PC-9 (cell line): Measurements from ENCODE around the gene HECTD1.

Experiments
- CTCF ChIP-seq: fragments of 200-600 bp; sonication (generic); conservative IDR thresholded peaks from 2 replicates; pipeline ENCODE4 v1.6.1; 2017; ENCODE audit warnings: mixed run types, antibody characterized with exemption, mild to moderate bottlenecking, moderate library complexity
- EZH2 ChIP-seq: fragments of 200-600 bp; sonication (generic); IDR thresholded peaks from 2 replicates; pipeline ENCODE4 v1.8.0; 2017; ENCODE audit warnings: antibody characterized with exemption, low read depth

GRCh38 chr14:31223331-31223730 lies 15.7 kb upstream of the HECTD1 start:
- no peak for TF ChIP-seq EZH2
- TF ChIP-seq CTCF = no peak
